K562 (cell line): ENCODE results near the gene H2AZ2. TPM values are rescaled to one million over a fixed set of nuclear protein-coding genes. Genes with fewer than 3 reads are reported as not detected.

ENCODE experiments used
- BHLHE40 ChIP-seq: IDR thresholded peaks from 2 replicates; pipeline ENCODE4 v1.6.1; 2011; ENCODE audit warnings: low read length, improper control_type of control experiment
- CTCF ChIP-seq, 3 experiments: IDR thresholded peaks in 2 of 3; conservative IDR thresholded peaks in 1 of 3; 2 replicates each; pipeline ENCODE4 v1.5.1; 2011 to 2012; ENCODE audit warnings: low read length in 3 of 3, mild to moderate bottlenecking in 3 of 3, control low read depth in 2 of 3, improper control_type of control experiment in 1 of 3, inconsistent platforms in 1 of 3, low read depth in 1 of 3, mixed read lengths in 1 of 3, moderate library complexity in 1 of 3; ENCODE audit not compliant: insufficient read depth in 2 of 3
- FOSL1 ChIP-seq: fragments of 200-800 bp; sonication (Bioruptor generic); conservative IDR thresholded peaks from 2 replicates; pipeline ENCODE4 v1.6.1; 2016; ENCODE audit warnings: missing genetic modification characterization, missing compliant biosample characterization
- FOXJ3 ChIP-seq: sonication (generic); formaldehyde crosslinking; IDR thresholded peaks from 2 replicates; pipeline ENCODE4 v1.4.0; 2020; ENCODE audit warnings: mild to moderate bottlenecking, missing genetic modification reagents
- FOXM1 ChIP-seq, 2 experiments: fragments of 450-650 bp in 1 of 2; sonication (generic) in 1 of 2; formaldehyde crosslinking in 1 of 2; IDR thresholded peaks; 2 replicates each; pipeline versions ENCODE4 v1.6.1 to v1.9.0; 2017 to 2022; ENCODE audit warnings: low read depth in 2 of 2, mild to moderate bottlenecking in 2 of 2, missing genetic modification reagents in 1 of 2, moderate library complexity in 1 of 2
- GABPB1 ChIP-seq: sonication (generic); formaldehyde crosslinking; IDR thresholded peaks from 2 replicates; pipeline ENCODE4 v1.8.0; 2022; ENCODE audit warnings: mild to moderate bottlenecking, missing genetic modification reagents
- GATAD2B ChIP-seq: fragments of 450-650 bp; IDR thresholded peaks from 2 replicates; pipeline ENCODE4 v1.6.1; 2017; ENCODE audit warnings: mild to moderate bottlenecking, borderline replicate concordance
- HDAC8 ChIP-seq: fragments of 450-650 bp; IDR thresholded peaks from 2 replicates; pipeline ENCODE4 v1.6.1; 2016; ENCODE audit warnings: mild to moderate bottlenecking, missing genetic modification characterization, moderate library complexity, missing compliant biosample characterization
- HEY1 ChIP-seq: fragments of 250-450 bp; sonication (Bioruptor Pico); IDR thresholded peaks from 2 replicates; pipeline ENCODE4 v1.5.0; 2020; ENCODE audit warnings: mild to moderate bottlenecking, moderate library complexity, borderline replicate concordance
- HLTF ChIP-seq: fragments of 450-650 bp; IDR thresholded peaks from 2 replicates; pipeline ENCODE4 v1.6.1; 2016
- HNRNPUL1 ChIP-seq: fragments of 200-400 bp; formaldehyde crosslinking; IDR thresholded peaks from 2 replicates; pipeline ENCODE4 v1.6.1; 2017; ENCODE audit warnings: low read length
- IFI16 ChIP-seq: fragments of 250-450 bp; sonication (Bioruptor Pico); IDR thresholded peaks from 2 replicates; pipeline ENCODE4 v2.1.2; 2022; ENCODE audit warnings: mild to moderate bottlenecking, inconsistent platforms
- NFYB ChIP-seq: IDR thresholded peaks from 2 replicates; pipeline ENCODE4 v1.6.1; 2011; ENCODE audit warnings: mild to moderate bottlenecking, moderate library complexity; ENCODE audit not compliant: insufficient read length; ENCODE audit errors: extremely low read depth
- PHF21A ChIP-seq: fragments of 450-650 bp; IDR thresholded peaks from 2 replicates; pipeline ENCODE4 v1.6.1; 2017; ENCODE audit warnings: low read depth, borderline replicate concordance
- PPARD ChIP-seq: fragments of 250-450 bp; sonication (Bioruptor Pico); IDR thresholded peaks from 2 replicates; pipeline ENCODE4 v1.8.0; 2022; ENCODE audit warnings: inconsistent platforms, mild to moderate bottlenecking, moderate library complexity
- RBM15 ChIP-seq: fragments of 200-400 bp; formaldehyde crosslinking; IDR thresholded peaks from 2 replicates; pipeline ENCODE4 v1.6.1; 2018; ENCODE audit warnings: mild to moderate bottlenecking, low read length, moderate library complexity; ENCODE audit not compliant: insufficient read depth
- SMARCB1 ChIP-seq: IDR thresholded peaks from 2 replicates; pipeline ENCODE4 v1.6.1; 2011; ENCODE audit warnings: improper control_type of control experiment, low read depth; ENCODE audit not compliant: insufficient read length
- SNIP1 ChIP-seq: fragments of 450-650 bp; IDR thresholded peaks from 2 replicates; pipeline ENCODE4 v1.7.1; 2017; ENCODE audit warnings: low read depth, mild to moderate bottlenecking
- SUPT5H ChIP-seq: fragments of 450-650 bp; IDR thresholded peaks from 2 replicates; pipeline ENCODE4 v1.6.1; 2016
- WHSC1 ChIP-seq: IDR thresholded peaks from one replicate; pipeline ENCODE4 v1.6.1; 2012; ENCODE audit warnings: low read length, control low read depth, inconsistent platforms
- ZBTB2 ChIP-seq: fragments of 450-650 bp; IDR thresholded peaks from 2 replicates; pipeline ENCODE4 v1.6.1; 2016; ENCODE audit warnings: antibody characterized with exemption
- ZBTB9 ChIP-seq: fragments of 450-650 bp; formaldehyde crosslinking; IDR thresholded peaks from 2 replicates; pipeline ENCODE4 v1.4.0; 2020; ENCODE audit warnings: mild to moderate bottlenecking, moderate library complexity
- ZNF165 ChIP-seq: fragments of 250-450 bp; sonication (Bioruptor Pico); IDR thresholded peaks from 2 replicates; pipeline ENCODE4 v1.4.0; 2020; ENCODE audit warnings: borderline replicate concordance
- ZNF395 ChIP-seq: fragments of 200-800 bp; sonication (Bioruptor generic); IDR thresholded peaks from 2 replicates; pipeline ENCODE4 v1.6.1; 2017; ENCODE audit warnings: missing genetic modification characterization, missing compliant biosample characterization
- ZNF436 ChIP-seq: fragments of 250-450, 450-650 bp; sonication (Bioruptor Pico); formaldehyde crosslinking; IDR thresholded peaks from 2 replicates; pipeline ENCODE4 v1.7.0; 2020; ENCODE audit warnings: mild to moderate bottlenecking
- ZNF445 ChIP-seq: fragments of 250-450 bp; sonication (Bioruptor Pico); IDR thresholded peaks from 2 replicates; pipeline ENCODE4 v1.4.0; 2020; ENCODE audit warnings: low read depth, mild to moderate bottlenecking, moderate library complexity
- polyA plus RNA-seq, 8 experiments: library from polyadenylated mRNA; depleted of rRNA in 4 of 8; stranded (reverse) in 5 of 8; unstranded in 3 of 8; fragments of >200 nt; fragmentation: Nextera tagmentation in 2 of 8; fragmentation: Illumina TruSeq in 1 of 8; extraction: Ambion mirVana in 2 of 8; extraction: Trizol in 1 of 8; gene quantifications; 2 replicates each; pipeline versions ENCODE4 v1.2.1 to v1.2.3, GENCODE V29; 2011 to 2014; ENCODE audit warnings: inconsistent platforms in 1 of 8, missing spikeins in 1 of 8
- total RNA-seq, 7 experiments: library from RNA; depleted of rRNA in 6 of 7; stranded (reverse); fragments of >200 nt in 6 of 7; fragmentation: Illumina TruSeq in 2 of 7; extraction: Trizol in 2 of 7; gene quantifications; 2 replicates each; pipeline versions ENCODE4 v1.2.1 to v1.2.3, GENCODE V29; 2011 to 2021; ENCODE audit warnings: low replicate concordance in 1 of 7

The H2AZ2 gene
- total and polyA plus RNA-seq, 9 of the 15 experiments (the other 6 are each of a cell fraction or from before 2014, with no cell fraction given), result 105 to 382 (median 286) TPM

GRCh38 chr7:44796034-44796503 lies 51.8 kb downstream of the H2AZ2 start (continued):
- no peak for TF ChIP-seq ZNF395 (CRISPR knock-in tag)
- no peak for TF ChIP-seq FOXJ3 (CRISPR knock-in tag)
- TF ChIP-seq ZNF165 (CRISPR knock-in tag), result no peak
- no peak for TF ChIP-seq NFYB
- TF ChIP-seq HLTF, result no peak
- TF ChIP-seq SNIP1, result no peak
- no peak for TF ChIP-seq PHF21A
- TF ChIP-seq IFI16 (CRISPR knock-in tag), result no peak
- no peak for TF ChIP-seq SMARCB1
- TF ChIP-seq PPARD (CRISPR knock-in tag), result no peak
- TF ChIP-seq ZNF445 (CRISPR knock-in tag), result no peak
- TF ChIP-seq GATAD2B, result no peak
- TF ChIP-seq HDAC8, result no peak
- TF ChIP-seq SUPT5H, result no peak
- TF ChIP-seq BHLHE40, result no peak
- no peak for TF ChIP-seq CTCF (IDR thresholded peaks at IDR 0.05 in 2 of 3, conservative IDR thresholded peaks at IDR 0.05 in 1 of 3; ENCODE audit: insufficient read depth in 2 of 3, low read depth in 1 of 3, low read length in 3 of 3)
- TF ChIP-seq GABPB1, result no peak; the same call in 1 of the 2 replicates
- TF ChIP-seq ZBTB9, result peak; percentile 62; the same call in 1 of the 2 replicates
- no peak for TF ChIP-seq HEY1 (CRISPR knock-in tag)
- TF ChIP-seq FOSL1, result no peak; the same call in 1 of the 2 replicates
- TF ChIP-seq RBM15, result no peak
- TF ChIP-seq ZNF436 (CRISPR knock-in tag), result no peak
- TF ChIP-seq ZBTB2, result no peak
- no peak for TF ChIP-seq WHSC1
- TF ChIP-seq HNRNPUL1, result no peak
- TF ChIP-seq FOXM1 (IDR thresholded peaks at IDR 0.05; ENCODE audit: low read depth), result no peak
- no peak for TF ChIP-seq FOXM1 (CRISPR knock-in tag; IDR thresholded peaks at IDR 0.05; ENCODE audit: low read depth)
